Activated CD4-positive, alpha-beta T cell treated with anti-CD3 and anti-CD28 coated beads for 24 hours (primary cell): Measurements from ENCODE around the gene ITIH5.
"Not testable (repeated sequence)": the region's sequence is repeated elsewhere in the genome, so short reads cannot be mapped to it uniquely, and the experiment has no call there.

Experiments used
- DNase-seq, 2 donors: peaks; one replicate each; pipeline ENCODE4 v3.0.0-alpha.2; 2020; ENCODE audit warnings: low read depth in 2 of 2

The ITIH5 gene

GRCh38 chr10:7666253-7667023, at the start of gene ITIH5:
Gene ITIH5, minus strand, starts transcription at chr10:7666966. Its CDS starts 74 bp downstream, at chr10:7666892.
- no peak for DNase-seq

DNA sequence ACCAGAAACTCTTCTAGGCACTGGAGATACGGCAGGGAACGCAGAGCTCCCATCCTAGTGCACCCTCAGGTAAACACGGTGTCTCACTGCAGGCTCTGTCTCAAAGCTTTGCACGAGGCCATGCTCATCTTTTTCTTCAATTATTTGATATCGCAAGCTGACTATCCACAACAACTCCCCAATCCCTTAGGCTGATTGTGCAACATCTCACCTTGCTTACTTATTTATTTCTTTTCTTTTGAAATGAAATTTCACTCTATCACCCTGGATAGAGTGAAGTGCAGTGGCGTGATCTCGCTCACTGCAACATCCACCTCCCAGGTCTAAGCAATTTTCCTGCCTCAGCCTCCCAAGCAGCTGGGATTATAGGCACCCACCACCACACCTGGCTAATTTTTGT, 48.7 kb upstream of the ITIH5 start:
- no peak for DNase-seq

DNA sequence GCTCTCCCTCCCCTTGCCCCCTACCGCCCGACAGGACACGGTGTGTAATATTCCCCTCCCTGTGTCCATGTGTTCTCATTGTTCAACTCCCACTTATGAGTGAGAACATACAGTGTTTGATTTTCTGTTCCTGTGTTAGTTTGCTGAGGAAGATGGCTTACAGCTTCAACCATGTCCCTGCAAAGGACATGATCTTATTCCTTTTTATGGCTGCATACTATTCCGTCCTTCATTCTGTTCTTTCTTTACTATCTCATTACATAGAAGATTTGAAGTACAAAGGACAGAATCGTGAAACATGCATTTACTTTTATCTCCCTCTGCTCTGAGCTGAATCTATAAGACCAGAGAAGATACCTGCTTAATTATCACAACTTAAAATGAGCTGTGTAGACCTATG, 44.3 kb upstream of the ITIH5 start:
- not testable (repeated sequence) for DNase-seq

GRCh38 chr10:7710446-7710845, 43.7 kb upstream of the ITIH5 start:
- no peak for DNase-seq

DNA sequence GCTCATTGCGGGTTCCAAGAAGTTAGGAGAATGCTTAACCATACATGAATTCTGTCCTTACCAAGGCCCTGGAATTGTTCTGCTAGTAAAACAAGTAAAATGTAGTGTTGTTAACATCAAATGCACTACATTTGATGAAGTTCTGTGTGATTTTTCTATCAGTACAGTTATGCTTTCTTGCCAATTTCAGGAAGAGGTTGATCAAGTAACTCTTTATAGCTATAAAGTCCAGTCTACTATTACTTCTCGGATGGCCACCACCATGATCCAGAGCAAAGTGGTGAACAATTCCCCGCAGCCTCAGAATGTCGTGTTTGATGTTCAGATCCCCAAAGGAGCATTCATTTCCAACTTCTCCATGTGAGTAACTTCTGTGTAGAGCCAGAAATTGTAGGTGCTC, 42.1 kb upstream of the ITIH5 start:
- DNase-seq = no peak

GRCh38 chr10:7707858-7708622, 41.3 kb upstream of the ITIH5 start:
- DNase-seq = no peak

- no peak for DNase-seq
These were observed 40.3 kb upstream of the ITIH5 start for GRCh38 chr10:7707102-7707501.

DNA sequence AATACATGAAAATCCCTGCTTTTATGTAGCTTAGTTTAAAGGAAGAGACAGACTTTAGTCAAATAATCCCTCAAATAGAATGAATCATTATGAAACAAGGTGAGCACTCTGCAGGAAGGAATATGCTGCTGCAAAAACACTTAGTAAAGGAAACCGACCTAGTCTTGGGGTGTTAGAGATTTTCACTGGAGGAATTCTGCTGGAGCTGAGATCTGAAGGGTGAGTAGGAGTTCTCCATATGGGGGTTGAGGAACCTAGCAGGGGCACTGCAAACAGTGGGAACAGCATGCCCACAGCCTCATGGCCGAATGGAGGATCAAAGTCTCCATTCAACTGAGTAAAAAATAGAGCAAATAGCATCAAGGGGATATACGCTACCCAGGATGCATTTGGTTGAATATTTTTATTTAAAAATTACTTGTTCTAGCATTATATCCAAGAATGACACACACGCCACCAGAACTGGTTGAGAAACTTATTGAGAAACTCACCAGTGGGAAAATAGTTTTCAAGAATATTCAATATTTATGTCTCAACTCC, 39.8 kb upstream of the ITIH5 start:
- DNase-seq = no peak

- no peak for DNase-seq
These were observed 38.6 kb upstream of the ITIH5 start for GRCh38 chr10:7705341-7705740.

DNA sequence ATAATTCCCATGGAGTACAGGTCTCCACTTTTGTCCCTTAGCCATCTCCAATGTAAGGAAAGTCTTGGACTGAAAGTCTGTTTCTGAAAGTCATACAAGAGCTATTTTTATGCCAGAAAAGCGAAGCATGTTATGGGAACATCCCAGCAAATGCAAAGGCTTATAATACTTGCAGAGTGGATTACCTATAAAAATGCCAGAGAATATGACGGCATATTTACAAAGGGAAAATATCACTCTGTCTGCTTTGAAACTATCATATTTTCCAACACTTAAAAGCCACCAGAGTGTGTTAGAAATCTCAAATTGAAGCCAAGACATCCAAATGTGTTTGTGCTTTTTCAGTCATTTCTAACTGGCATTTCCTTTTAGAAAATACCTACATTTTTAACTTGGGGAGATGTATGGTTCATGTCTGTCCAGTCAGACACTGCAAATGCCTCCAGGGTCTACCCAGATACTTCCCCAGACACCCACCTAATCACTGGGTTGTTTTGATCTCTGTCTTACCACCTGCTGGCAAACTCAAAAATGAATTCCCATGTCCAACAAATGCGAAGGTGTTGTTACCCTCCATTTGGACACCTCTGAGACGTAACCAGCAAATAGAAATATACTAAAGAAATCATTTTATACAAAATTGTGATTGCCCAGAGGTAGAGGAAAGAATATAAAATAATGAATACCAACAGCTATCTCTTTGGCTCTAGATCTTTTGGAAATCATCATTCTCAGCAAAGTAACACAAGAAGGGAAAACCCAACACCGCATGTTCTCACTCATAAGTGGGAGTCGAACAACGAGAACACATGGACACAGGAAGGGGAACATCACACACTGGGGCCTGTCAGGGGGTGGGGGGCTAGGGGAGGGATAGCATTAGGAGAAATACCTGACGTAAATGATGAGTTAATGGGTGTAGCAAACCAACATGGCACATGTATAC, 37.6 kb upstream of the ITIH5 start:
- DNase-seq = no peak

DNA sequence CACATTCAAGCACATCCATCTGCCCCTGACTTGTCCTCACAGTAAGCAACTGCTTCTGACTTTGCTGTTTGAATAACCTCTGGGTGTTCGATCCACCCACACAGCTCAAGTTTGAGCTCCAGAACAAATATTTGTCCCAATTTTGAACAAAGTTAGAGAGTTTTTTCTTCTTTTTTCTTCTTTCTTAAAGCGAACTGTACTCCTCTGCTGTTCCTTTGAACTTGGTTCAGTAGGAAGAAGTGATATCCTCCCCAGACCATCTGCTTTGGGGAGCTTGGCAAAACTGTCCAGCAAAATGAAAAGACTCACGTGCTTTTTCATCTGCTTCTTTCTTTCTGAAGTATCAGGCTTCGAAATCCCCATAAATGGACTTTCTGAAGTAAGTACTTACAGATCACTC, 36.4 kb upstream of the ITIH5 start, which contains the start of gene ITIH2:
Gene ITIH2, plus strand, starts transcription at position 177 of the 400 bp plus-strand sequence. Its CDS starts 119 bp downstream, at position 296.
- no peak for DNase-seq

- DNase-seq = no peak
These were observed 35.6 kb upstream of the ITIH5 start for GRCh38 chr10:7702288-7702812.

DNA sequence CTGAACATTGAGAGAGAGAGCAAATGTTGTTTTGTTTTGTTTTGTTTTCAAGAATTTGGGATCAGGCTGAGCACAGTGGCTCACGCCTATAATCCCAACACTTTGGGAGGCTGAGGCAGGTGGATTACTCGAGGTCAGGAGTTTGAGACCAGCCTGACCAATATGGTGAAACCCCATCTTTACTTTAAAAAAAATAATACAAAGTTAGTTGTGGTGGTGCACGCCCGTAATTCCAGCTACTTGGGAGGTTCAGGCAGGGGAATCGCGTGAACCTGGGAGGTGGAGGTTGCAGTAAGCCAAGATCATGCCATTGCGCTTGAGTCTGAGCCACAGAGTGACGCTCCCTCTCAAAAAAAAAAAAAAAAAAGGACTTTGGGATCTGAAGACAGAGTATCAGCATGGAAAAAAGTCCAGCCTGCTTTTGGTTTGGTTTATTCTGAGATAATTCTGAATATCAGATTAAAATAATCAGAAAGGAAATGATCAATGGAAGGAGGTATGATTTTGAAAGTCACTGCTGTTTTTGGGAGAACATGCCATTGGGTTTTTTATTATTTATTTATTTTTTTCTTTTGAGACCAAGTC, 34.5 kb upstream of the ITIH5 start:
- DNase-seq = no peak

DNA sequence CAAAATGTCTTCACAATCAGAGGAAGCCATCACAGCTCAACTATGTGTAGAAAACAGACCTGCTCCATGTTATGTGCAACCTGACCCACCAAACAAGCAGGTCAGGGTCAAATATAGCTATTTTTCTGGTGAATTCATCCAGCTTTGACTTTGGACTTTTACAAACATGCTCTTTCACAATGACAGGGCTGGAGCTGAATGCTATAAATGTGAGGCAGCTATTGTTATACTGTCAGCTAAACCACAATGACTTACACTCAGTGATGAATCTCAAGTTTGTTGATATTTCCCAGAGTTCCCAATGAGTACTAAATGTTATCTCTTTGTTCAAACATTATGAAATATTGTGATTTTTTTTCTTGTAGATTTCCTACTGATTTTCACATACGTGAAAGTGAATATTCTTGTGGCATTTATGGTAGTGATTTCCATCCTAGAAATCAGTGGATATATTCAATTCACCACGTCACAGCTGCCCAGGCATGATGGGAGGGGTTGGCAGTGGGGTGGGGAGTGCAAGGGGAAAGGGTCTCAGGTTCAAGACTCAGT, 33.9 kb upstream of the ITIH5 start:
- DNase-seq = no peak

- DNase-seq = no peak
These were observed 30.7 kb upstream of the ITIH5 start for GRCh38 chr10:7697426-7697825.

DNA sequence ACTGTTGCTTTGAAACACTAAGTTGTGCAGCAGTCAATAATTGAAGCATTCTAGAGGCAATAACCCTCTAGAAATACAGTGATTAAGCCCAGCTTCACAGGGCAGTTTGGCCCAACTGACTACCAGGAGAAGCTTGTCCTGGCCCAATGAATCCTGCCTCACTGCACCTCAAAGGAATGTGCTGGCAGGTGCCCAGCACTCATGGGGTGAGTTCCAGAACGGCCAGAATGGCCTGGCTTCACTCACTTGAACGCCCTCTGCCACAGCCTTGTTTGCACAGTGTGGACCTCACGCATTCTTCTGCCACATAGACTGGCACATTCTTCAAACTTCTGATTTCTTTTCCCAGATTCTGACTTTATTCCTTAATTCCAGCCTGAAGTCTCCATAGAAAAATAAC, 29.8 kb upstream of the ITIH5 start:
- DNase-seq = no peak

DNA sequence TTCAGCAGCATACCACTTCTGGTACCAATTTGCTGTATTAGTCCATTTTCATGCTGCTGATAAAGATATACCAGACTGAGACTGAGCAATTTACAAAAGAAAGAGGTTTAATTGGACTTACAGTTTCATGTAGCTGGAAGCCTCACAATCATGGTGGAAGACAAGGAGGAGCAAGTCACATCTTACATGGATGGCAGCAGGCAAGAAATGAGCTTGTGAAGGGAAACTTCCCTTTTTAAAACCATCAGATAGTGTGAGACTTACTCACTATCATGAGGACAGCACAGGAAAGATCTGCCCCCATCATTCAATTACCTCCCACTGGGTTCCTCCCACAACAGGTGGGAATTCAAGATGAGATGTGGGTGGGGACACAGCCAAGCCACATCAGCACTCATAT, 26.4 kb upstream of the ITIH5 start:
- DNase-seq = not testable (repeated sequence)

DNA sequence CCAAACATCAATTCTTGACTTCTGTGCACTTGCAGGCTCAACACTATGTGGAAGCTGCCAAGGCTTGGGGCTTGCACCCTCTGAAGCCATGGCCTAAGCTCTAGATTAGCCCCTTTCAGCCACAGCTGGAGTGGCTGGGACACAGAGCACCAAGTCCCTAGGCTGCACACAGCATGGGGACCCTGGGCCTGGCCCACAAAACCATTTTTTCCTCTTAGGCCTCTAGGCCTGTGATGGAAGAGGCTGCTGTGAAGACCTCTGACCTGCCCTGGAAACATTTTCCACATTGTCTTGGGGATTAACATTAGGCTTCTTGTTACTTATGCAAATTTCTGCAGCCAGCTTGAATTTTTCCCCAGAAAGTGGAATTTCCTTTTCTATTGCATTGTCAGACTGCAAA, 25.6 kb upstream of the ITIH5 start:
- not testable (repeated sequence) for DNase-seq

DNA sequence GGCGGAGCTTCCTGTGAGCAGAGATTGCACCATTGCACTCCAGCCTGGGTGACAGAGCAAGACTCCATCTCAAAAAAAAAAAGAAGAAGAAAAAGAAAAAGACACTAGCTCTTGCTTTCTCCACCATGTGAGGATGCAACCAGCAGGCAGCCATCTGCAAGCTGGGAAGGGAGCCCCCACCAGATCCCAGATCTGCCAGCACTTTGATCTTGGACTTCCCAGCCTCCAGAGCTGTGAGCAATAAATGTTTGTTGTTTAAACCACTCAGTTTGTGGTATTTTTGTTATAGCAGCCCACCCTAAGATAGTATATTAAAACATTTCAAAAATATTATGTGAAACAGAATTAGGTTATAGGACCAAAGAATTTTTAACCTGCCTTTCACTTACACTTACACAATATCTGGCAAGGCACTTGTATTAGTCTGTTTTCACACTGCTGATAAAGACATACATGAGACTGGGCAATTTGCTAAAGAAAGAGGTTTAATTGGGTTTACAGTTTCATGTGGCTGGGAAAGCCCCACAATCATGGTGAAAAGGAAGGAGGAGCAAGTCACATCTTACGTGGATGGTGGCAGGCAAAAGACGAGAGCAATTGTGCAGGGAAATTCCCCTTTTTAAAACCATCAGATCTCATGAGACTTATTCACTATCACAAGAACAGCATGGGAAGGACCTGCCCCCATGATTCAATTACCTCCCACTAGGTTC, 24.3 kb upstream of the ITIH5 start:
- not testable (repeated sequence) for DNase-seq

GRCh38 chr10:7689591-7689990, 22.8 kb upstream of the ITIH5 start:
- no peak for DNase-seq
